Panc1 (cell line): ENCODE data around the gene HNRNPA3. TPM values are rescaled to one million over a fixed set of nuclear protein-coding genes. Genes with fewer than 3 reads are reported as not detected.
A peak's percentile ranks its signal among the peaks of the same experiment; 100 is the strongest.
"Not testable (repeated sequence)": the region's sequence is repeated elsewhere in the genome, so short reads cannot be mapped to it uniquely, and the experiment has no call there.

ENCODE experiments used
- ATAC-seq: fragments of 200-7000 bp; cut with Tn5 transposase; 2 replicates; pipeline ENCODE4 v1.9.1; 2020; ENCODE audit warnings: mild to moderate bottlenecking, moderate library complexity
- BruUV-seq: library from RNA; stranded (reverse); fragments of 400-500 nt; replicated peaks from 2 replicates; lab custom pipeline; 2021; lab: Mats Ljungman, UMichigan
- CTCF ChIA-PET: fragments of 300-600 bp; sonication (Branson Sonifier 250); formaldehyde crosslinking; loops from one replicate; lab custom pipeline; 2022; ENCODE audit warnings: antibody characterized with exemption; lab: Charles Lee
- POLR2A ChIA-PET: fragments of 300-600 bp; sonication (Branson Sonifier 250); formaldehyde crosslinking; loops from one replicate; lab custom pipeline; 2022; ENCODE audit warnings: antibody characterized with exemption; lab: Charles Lee
- DNase-seq: peaks from one replicate; pipeline ENCODE4 v3.0.0-alpha.2; 2010; ENCODE audit warnings: low read depth, low spot score
- H3K27ac ChIP-seq: 2 replicates; pipeline ENCODE4 v1.5.1; 2011; ENCODE audit warnings: mild to moderate bottlenecking, low read length, inconsistent platforms
- H3K27me3 ChIP-seq: fragments of 200-500 bp; sonication (Bioruptor generic); 2 replicates; pipeline ENCODE4 v1.6.0; 2014; ENCODE audit warnings: low read length, inconsistent platforms; ENCODE audit not compliant: control insufficient read depth, insufficient read depth
- H3K36me3 ChIP-seq: fragments of 200-500 bp; sonication (Bioruptor generic); 2 replicates; pipeline ENCODE4 v1.5.1; 2014; ENCODE audit warnings: inconsistent platforms, mild to moderate bottlenecking, low read length, moderate library complexity; ENCODE audit not compliant: control insufficient read depth, insufficient read depth
- H3K4me1 ChIP-seq: 2 replicates; pipeline ENCODE4 v1.5.1; 2011; ENCODE audit warnings: inconsistent platforms, mild to moderate bottlenecking, low read length, moderate library complexity; ENCODE audit not compliant: control insufficient read depth, insufficient read depth
- H3K4me3 ChIP-seq, 2 experiments: 2 replicates each; pipeline ENCODE4 v1.5.1; 2011 to 2012; ENCODE audit warnings: low read depth in 2 of 2, low read length in 2 of 2, mild to moderate bottlenecking in 2 of 2, inconsistent platforms in 1 of 2, moderate library complexity in 1 of 2
- H3K9me3 ChIP-seq: fragments of 200-500 bp; sonication (Bioruptor generic); 2 replicates; pipeline ENCODE4 v1.5.1; 2014; ENCODE audit warnings: low read depth, mild to moderate bottlenecking, inconsistent platforms, low read length, moderate library complexity; ENCODE audit not compliant: control insufficient read depth, insufficient read depth
- CTCF ChIP-seq: fragments of 450-650 bp; IDR thresholded peaks from 2 replicates; pipeline ENCODE4 v1.5.1; 2017; ENCODE audit warnings: mild to moderate bottlenecking
- POLR2AphosphoS5 ChIP-seq: IDR thresholded peaks from 2 replicates; pipeline ENCODE4 v1.6.1; 2012; ENCODE audit warnings: mild to moderate bottlenecking, low read depth, low read length, moderate library complexity
- SIN3A ChIP-seq: IDR thresholded peaks from 2 replicates; pipeline ENCODE4 v1.6.1; 2012; ENCODE audit warnings: low read depth, mild to moderate bottlenecking, low read length, moderate library complexity, borderline replicate concordance; ENCODE audit not compliant: insufficient read depth
- TCF7L2 ChIP-seq: IDR thresholded peaks from 2 replicates; pipeline ENCODE4 v1.6.1; 2011; ENCODE audit warnings: mild to moderate bottlenecking, low read depth, low read length, inconsistent platforms
- in situ Hi-C: cut with HindIII; loops from 2 replicates; pipeline ENCODE4 v1.10.0; 2016; ENCODE audit warnings: low sequenced_read_pairs, low pct_unique_long_range_greater_than_20kb
- intact Hi-C: fragments of 100-400 bp; cut with micrococcal nuclease; formaldehyde crosslinking; loops from one replicate; pipeline ENCODE4 v1.10.0; 2022; ENCODE audit not compliant: unreplicated experiment
- total RNA-seq: library from RNA; stranded (reverse); gene quantifications from one replicate; pipeline ENCODE4 v1.2.1, GENCODE V29; 2021; ENCODE audit not compliant: unreplicated experiment
- TF ChIP-seq, protein P1 (sequence below), 2 experiments: IDR thresholded peaks; 2 replicates each; pipeline ENCODE4 v1.6.1; 2011 to 2012; ENCODE audit warnings: low read depth in 2 of 2, control low read depth in 1 of 2, low read length in 1 of 2, mild to moderate bottlenecking in 1 of 2, moderate library complexity in 1 of 2; ENCODE audit not compliant: insufficient read depth in 1 of 2

HNRNPA3 gene
- total RNA-seq, 1 experiment from 2014 or later: 228 TPM

GRCh38 chr2:177212891-177213856 is 580 bp downstream of the HNRNPA3 start:
- peak overlapping the region; percentile 89 to 95 for H3K4me3 ChIP-seq
- peak; percentile 84 for ATAC-seq
- H3K27me3 ChIP-seq: no peaks in the 10 kb centered on the region
- peaks cover 34% of the 10 kb centered on the region for H3K36me3 ChIP-seq
- in situ Hi-C loops: no loop called here
- TF ChIP-seq TCF7L2: peak; percentile 90
- peak; percentile 53 for TF ChIP-seq POLR2AphosphoS5
- TF ChIP-seq CTCF: no peak
- TF ChIP-seq, protein P1, sequence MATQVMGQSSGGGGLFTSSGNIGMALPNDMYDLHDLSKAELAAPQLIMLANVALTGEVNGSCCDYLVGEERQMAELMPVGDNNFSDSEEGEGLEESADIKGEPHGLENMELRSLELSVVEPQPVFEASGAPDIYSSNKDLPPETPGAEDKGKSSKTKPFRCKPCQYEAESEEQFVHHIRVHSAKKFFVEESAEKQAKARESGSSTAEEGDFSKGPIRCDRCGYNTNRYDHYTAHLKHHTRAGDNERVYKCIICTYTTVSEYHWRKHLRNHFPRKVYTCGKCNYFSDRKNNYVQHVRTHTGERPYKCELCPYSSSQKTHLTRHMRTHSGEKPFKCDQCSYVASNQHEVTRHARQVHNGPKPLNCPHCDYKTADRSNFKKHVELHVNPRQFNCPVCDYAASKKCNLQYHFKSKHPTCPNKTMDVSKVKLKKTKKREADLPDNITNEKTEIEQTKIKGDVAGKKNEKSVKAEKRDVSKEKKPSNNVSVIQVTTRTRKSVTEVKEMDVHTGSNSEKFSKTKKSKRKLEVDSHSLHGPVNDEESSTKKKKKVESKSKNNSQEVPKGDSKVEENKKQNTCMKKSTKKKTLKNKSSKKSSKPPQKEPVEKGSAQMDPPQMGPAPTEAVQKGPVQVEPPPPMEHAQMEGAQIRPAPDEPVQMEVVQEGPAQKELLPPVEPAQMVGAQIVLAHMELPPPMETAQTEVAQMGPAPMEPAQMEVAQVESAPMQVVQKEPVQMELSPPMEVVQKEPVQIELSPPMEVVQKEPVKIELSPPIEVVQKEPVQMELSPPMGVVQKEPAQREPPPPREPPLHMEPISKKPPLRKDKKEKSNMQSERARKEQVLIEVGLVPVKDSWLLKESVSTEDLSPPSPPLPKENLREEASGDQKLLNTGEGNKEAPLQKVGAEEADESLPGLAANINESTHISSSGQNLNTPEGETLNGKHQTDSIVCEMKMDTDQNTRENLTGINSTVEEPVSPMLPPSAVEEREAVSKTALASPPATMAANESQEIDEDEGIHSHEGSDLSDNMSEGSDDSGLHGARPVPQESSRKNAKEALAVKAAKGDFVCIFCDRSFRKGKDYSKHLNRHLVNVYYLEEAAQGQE (IDR thresholded peaks at IDR 0.05; ENCODE audit: insufficient read depth in 1 of 2, low read depth in 2 of 2, low read length in 1 of 2): 0 out of 4 replicates have a peak, but pooled peaks of 1 of the 2 experiments have one; percentile 34
- TF ChIP-seq SIN3A: peak; percentile 83; the same call in 1 of the 2 replicates
- DNase-seq: no peak
- no peaks in the 10 kb centered on the region for H3K9me3 ChIP-seq
- ChIA-PET POLR2A (interaction anchor here (0.7 to 1.7 kb wide), 3 partner anchors 48 to 59 kb away, joined by 3 to 11 read pairs (median 4); no protein-coding TSS in a partner anchor), CTCF (no interaction called here)
- intact Hi-C loops: loop anchor here (2.0 kb wide), 1 partner anchor 48 kb away; no protein-coding TSS in a partner anchor
- H3K4me1 ChIP-seq: peaks cover 28% of the 10 kb centered on the region
- peak overlapping the region; percentile 96 for H3K27ac ChIP-seq
- BruUV-seq: TSS peak; percentile 59

DNA sequence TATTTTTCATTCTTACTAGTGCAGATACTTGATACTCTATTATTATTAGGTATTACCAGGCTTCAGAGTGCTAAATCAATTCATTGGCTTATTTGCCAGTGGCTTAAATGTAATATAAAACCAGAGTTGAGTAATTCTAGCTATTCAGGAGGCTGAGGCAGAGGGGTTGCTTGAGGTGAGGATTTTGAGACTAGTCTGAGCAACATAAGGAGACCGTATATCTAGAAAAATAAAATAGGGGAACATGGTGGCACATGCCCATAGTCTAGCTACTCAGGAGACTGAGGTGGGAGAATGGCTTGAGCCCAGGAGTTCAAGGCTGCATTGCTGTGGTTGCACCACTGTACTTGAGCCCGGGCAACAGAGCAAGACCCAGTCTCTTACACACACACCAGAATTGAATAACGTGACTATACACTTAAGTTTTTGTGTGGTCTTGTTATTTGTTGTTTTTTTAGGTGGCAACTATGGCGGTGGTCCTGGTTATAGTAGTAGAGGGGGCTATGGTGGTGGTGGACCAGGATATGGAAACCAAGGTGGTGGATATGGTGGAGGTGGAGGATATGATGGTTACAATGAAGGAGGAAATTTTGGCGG is 4.8 kb downstream of the HNRNPA3 start:
- intact Hi-C loops: no loop called here
- Histone ChIP-seq H3K4me1 (peaks cover 46% of the 10 kb centered on the region), H3K36me3 (peaks cover 61% of the 10 kb centered on the region), H3K27ac (no peak overlapping the region; the same call in 1 of the 2 replicates), H3K9me3 (no peaks in the 10 kb centered on the region), H3K4me3 (no peak overlapping the region), H3K27me3 (no peaks in the 10 kb centered on the region)
- ATAC-seq (no peak), DNase-seq (no peak)
- in situ Hi-C loops: no loop called here
- no TSS peak for BruUV-seq
- ChIA-PET CTCF (no interaction called here), POLR2A (no interaction called here)
- TF ChIP-seq POLR2AphosphoS5: no peak
- no peak for TF ChIP-seq CTCF
- TF ChIP-seq, protein P1 (IDR thresholded peaks at IDR 0.05; ENCODE audit: insufficient read depth in 1 of 2, low read depth in 2 of 2, low read length in 1 of 2): no peak
- no peak for TF ChIP-seq TCF7L2
- no peak for TF ChIP-seq SIN3A

DNA sequence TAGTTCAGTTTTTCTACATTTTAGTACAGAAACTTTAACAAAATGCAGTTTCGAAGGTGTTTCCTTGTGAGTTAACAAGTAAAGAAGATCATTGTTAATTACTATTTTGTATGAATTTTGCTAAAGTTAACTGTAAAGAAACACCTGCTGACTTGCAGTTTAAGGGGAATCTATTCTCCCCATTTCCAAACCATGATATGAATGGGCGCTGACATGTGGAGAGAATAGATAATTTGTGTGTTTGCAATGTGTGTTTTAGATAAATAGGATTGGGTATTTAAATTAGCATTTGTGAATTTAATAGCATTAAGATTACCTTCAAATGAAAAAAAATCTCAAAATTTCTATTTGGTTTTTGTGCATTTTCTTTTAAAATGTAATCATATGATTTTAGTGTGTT is 7.2 kb downstream of the HNRNPA3 start:
- H3K27ac ChIP-seq, POLR2A ChIA-PET, DNase-seq, H3K27me3 ChIP-seq, CTCF ChIA-PET, H3K4me3 ChIP-seq, in situ Hi-C loops, BruUV-seq, intact Hi-C loops, ATAC-seq, H3K9me3 ChIP-seq: not testable (repeated sequence)
- H3K4me1 ChIP-seq: peaks cover 67% of the 10 kb centered on the region
- peaks cover 53% of the 10 kb centered on the region for H3K36me3 ChIP-seq
